Endothelial cell (in vitro differentiated cells): Measurements from ENCODE around the gene NRXN2. TPM values are rescaled to one million over a fixed set of nuclear protein-coding genes. Genes with fewer than 3 reads are reported as not detected.

Experiments
- DNase-seq: peaks from one replicate; pipeline ENCODE4 v3.0.0; 2021; ENCODE audit warnings: low spot score
- H3K27ac Mint-ChIP-seq: one replicate; pipeline ENCODE4 v1.8.0; 2021; ENCODE audit warnings: mixed read lengths, inconsistent platforms; ENCODE audit not compliant: unreplicated experiment
- H3K27me3 Mint-ChIP-seq: one replicate; pipeline ENCODE4 v1.8.0; 2021; ENCODE audit warnings: mild to moderate bottlenecking, moderate library complexity, mixed read lengths, inconsistent platforms; ENCODE audit not compliant: unreplicated experiment
- H3K36me3 Mint-ChIP-seq: one replicate; pipeline ENCODE4 v1.8.0; 2021; ENCODE audit warnings: mild to moderate bottlenecking, low read depth, mixed read lengths, inconsistent platforms; ENCODE audit not compliant: unreplicated experiment
- H3K4me1 Mint-ChIP-seq: one replicate; pipeline ENCODE4 v1.8.0; 2021; ENCODE audit warnings: mild to moderate bottlenecking, mixed read lengths, inconsistent platforms; ENCODE audit not compliant: unreplicated experiment
- H3K4me3 Mint-ChIP-seq: one replicate; pipeline ENCODE4 v1.8.0; 2021; ENCODE audit warnings: mild to moderate bottlenecking, mixed read lengths, inconsistent platforms; ENCODE audit not compliant: unreplicated experiment
- H3K9me3 Mint-ChIP-seq: one replicate; pipeline ENCODE4 v1.8.0; 2021; ENCODE audit warnings: mixed read lengths, inconsistent platforms; ENCODE audit not compliant: unreplicated experiment
- CTCF ChIP-seq: fragments of 200-600 bp; sonication (generic); IDR thresholded peaks from one replicate; pipeline ENCODE4 v1.5.0; 2021; ENCODE audit warnings: antibody characterized with exemption; ENCODE audit not compliant: unreplicated experiment
- total RNA-seq: library from RNA; stranded (reverse); fragmentation: NEBNext Ultra II Directional; extraction: Animal tissue kit (Norgen Biotek cat#: 25700); gene quantifications from one replicate; pipeline ENCODE4 v1.2.1, GENCODE V29; 2021; ENCODE audit not compliant: unreplicated experiment

The NRXN2 gene
- total RNA-seq, 1 donor from 2014 or later: 11.5 TPM

- H3K36me3 Mint-ChIP-seq: peaks cover 5% of the 10 kb centered on the region
- DNase-seq: no peak
- H3K27me3 Mint-ChIP-seq: peaks cover 8% of the 10 kb centered on the region
- no peaks in the 10 kb centered on the region for H3K9me3 Mint-ChIP-seq
- peaks cover 18% of the 10 kb centered on the region for H3K4me1 Mint-ChIP-seq
- TF ChIP-seq CTCF: no peak
- H3K4me3 Mint-ChIP-seq: no peak overlapping the region
- no peak overlapping the region for H3K27ac Mint-ChIP-seq
These were observed 95.6 kb downstream of the NRXN2 start for GRCh38 chr11:64627371-64627770.

- H3K4me1 Mint-ChIP-seq: peaks cover 20% of the 10 kb centered on the region
- DNase-seq: no peak
- H3K9me3 Mint-ChIP-seq: no peaks in the 10 kb centered on the region
- H3K27me3 Mint-ChIP-seq: peaks cover 9% of the 10 kb centered on the region
- H3K36me3 Mint-ChIP-seq: peaks cover 4% of the 10 kb centered on the region
- no peak overlapping the region for H3K27ac Mint-ChIP-seq
- H3K4me3 Mint-ChIP-seq: no peak overlapping the region
- no peak for TF ChIP-seq CTCF
These were observed 96.4 kb downstream of the NRXN2 start for GRCh38 chr11:64626637-64627036.

- H3K27ac Mint-ChIP-seq: no peak overlapping the region
- peaks cover 12% of the 10 kb centered on the region for H3K27me3 Mint-ChIP-seq
- no peak for DNase-seq
- no peak for TF ChIP-seq CTCF
- no peaks in the 10 kb centered on the region for H3K9me3 Mint-ChIP-seq
- H3K4me3 Mint-ChIP-seq: no peak overlapping the region
- H3K4me1 Mint-ChIP-seq: peaks cover 22% of the 10 kb centered on the region
- H3K36me3 Mint-ChIP-seq: peaks cover 4% of the 10 kb centered on the region
These were observed 98.0 kb downstream of the NRXN2 start for GRCh38 chr11:64624883-64625481.

GRCh38 chr11:64622681-64623080, 100.3 kb downstream of the NRXN2 start:
- Mint-ChIP-seq H3K36me3 (peaks cover 4% of the 10 kb centered on the region), H3K4me1 (peaks cover 14% of the 10 kb centered on the region), H3K9me3 (no peaks in the 10 kb centered on the region), H3K4me3 (no peak overlapping the region), H3K27me3 (peaks cover 14% of the 10 kb centered on the region), H3K27ac (no peak overlapping the region)
- no peak for DNase-seq
- no peak for TF ChIP-seq CTCF

GRCh38 chr11:64621283-64622019, 101.5 kb downstream of the NRXN2 start:
- no peak overlapping the region for H3K27ac Mint-ChIP-seq
- H3K4me3 Mint-ChIP-seq: no peak overlapping the region
- no peaks in the 10 kb centered on the region for H3K9me3 Mint-ChIP-seq
- no peak for TF ChIP-seq CTCF
- no peak for DNase-seq
- H3K36me3 Mint-ChIP-seq: peaks cover 4% of the 10 kb centered on the region
- H3K4me1 Mint-ChIP-seq: peaks cover 12% of the 10 kb centered on the region
- H3K27me3 Mint-ChIP-seq: peaks cover 12% of the 10 kb centered on the region
